GM08714 (cell line): ENCODE data around the gene ATAD5.
"Not testable (repeated sequence)": the region's sequence is repeated elsewhere in the genome, so short reads cannot be mapped to it uniquely, and the experiment has no call there.

Source experiments
- H3K4me3 ChIP-seq: fragments of 200-500 bp; sonication (Bioruptor generic); 2 replicates; pipeline ENCODE4 v1.5.1; 2014; ENCODE audit warnings: mild to moderate bottlenecking, low read length, inconsistent platforms
- ZNF274 ChIP-seq: IDR thresholded peaks from 2 replicates; pipeline ENCODE4 v1.6.1; 2012; ENCODE audit warnings: mild to moderate bottlenecking, low read depth, low read length

ATAD5 gene

GRCh38 chr17:30915833-30916611 lies 84.3 kb downstream of the ATAD5 start:
- no peak for TF ChIP-seq ZNF274
- H3K4me3 ChIP-seq = no peak overlapping the region

- no peak overlapping the region for H3K4me3 ChIP-seq
- TF ChIP-seq ZNF274 = no peak
These were observed 85.3 kb downstream of the ATAD5 start for GRCh38 chr17:30917050-30917449.

GRCh38 chr17:30920282-30920681 lies 88.5 kb downstream of the ATAD5 start:
- no peak overlapping the region for H3K4me3 ChIP-seq
- no peak for TF ChIP-seq ZNF274

- no peak for TF ChIP-seq ZNF274
- H3K4me3 ChIP-seq = no peak overlapping the region
These were observed 89.1 kb downstream of the ATAD5 start for GRCh38 chr17:30920683-30921543.

- TF ChIP-seq ZNF274 = no peak
- peak within 1 kb of the TSS; percentile 55 for H3K4me3 ChIP-seq
These were observed 89.9 kb downstream of the ATAD5 start, which contains the start of gene ADAP2 for GRCh38 chr17:30921544-30922196. Gene ADAP2 (plus strand): TSS chr17:30921945. CDS start chr17:30922015, 70 bp downstream.

GRCh38 chr17:30922235-30923030 lies 90.7 kb downstream of the ATAD5 start:
- TF ChIP-seq ZNF274 = no peak
- peak overlapping the region; percentile 55; the same call in 1 of the 2 replicates for H3K4me3 ChIP-seq

GRCh38 chr17:30924341-30924740 lies 92.6 kb downstream of the ATAD5 start:
- no peak for TF ChIP-seq ZNF274
- H3K4me3 ChIP-seq = no peak overlapping the region

- no peak for TF ChIP-seq ZNF274
These were observed 94.8 kb downstream of the ATAD5 start for GRCh38 chr17:30926516-30926915.

GRCh38 chr17:30927756-30928155 lies 96.0 kb downstream of the ATAD5 start:
- no peak overlapping the region for H3K4me3 ChIP-seq

More at GRCh38 chr17:30926516-30926915, 94.8 kb downstream of the ATAD5 start:
- H3K4me3 ChIP-seq = no peak overlapping the region

GRCh38 chr17:30928584-30928983 lies 96.8 kb downstream of the ATAD5 start:
- no peak overlapping the region for H3K4me3 ChIP-seq
- no peak for TF ChIP-seq ZNF274

More at GRCh38 chr17:30927756-30928155, 96.0 kb downstream of the ATAD5 start:
- no peak for TF ChIP-seq ZNF274

GRCh38 chr17:30929081-30929633 lies 97.4 kb downstream of the ATAD5 start:
- H3K4me3 ChIP-seq = no peak overlapping the region
- no peak for TF ChIP-seq ZNF274

- not testable (repeated sequence) for H3K4me3 ChIP-seq
These were observed 98.1 kb downstream of the ATAD5 start for GRCh38 chr17:30929861-30930260.

- no peak for TF ChIP-seq ZNF274
- H3K4me3 ChIP-seq = no peak overlapping the region
These were observed 98.7 kb downstream of the ATAD5 start for GRCh38 chr17:30930495-30930894.

GRCh38 chr17:30931582-30931981 lies 99.8 kb downstream of the ATAD5 start:
- H3K4me3 ChIP-seq = not testable (repeated sequence)
